Stimulated activated CD4-positive, alpha-beta T cell treated with anti-CD3 and anti-CD28 coated beads, Interleukin-12 subunit alpha, Interleukin-12 subunit beta, amount 100 ng/mL, for 48 hours (primary cell): ENCODE results near the gene TACC3.

Experiments used
- DNase-seq, 3 donors: peaks; one replicate each; pipeline ENCODE4 v3.0.0-alpha.2; 2020; ENCODE audit warnings: low read depth in 2 of 3, low spot score in 1 of 3

Gene TACC3

GRCh38 chr4:1758306-1759121 is 37.2 kb downstream of the TACC3 start:
- no peak for DNase-seq

- DNase-seq: no peak
Observed at GRCh38 chr4:1759170-1759817, 38.0 kb downstream of the TACC3 start.

GRCh38 chr4:1759818-1760223 is 38.5 kb downstream of the TACC3 start:
- no peak for DNase-seq

- no peak for DNase-seq
Observed at GRCh38 chr4:1760521-1761071, 39.3 kb downstream of the TACC3 start.

- no peak for DNase-seq
Observed at GRCh38 chr4:1761130-1761689, 39.9 kb downstream of the TACC3 start.

GRCh38 chr4:1762264-1763010 is 41.1 kb downstream of the TACC3 start:
- DNase-seq: no peak

GRCh38 chr4:1763070-1763549 is 41.8 kb downstream of the TACC3 start:
- no peak for DNase-seq

GRCh38 chr4:1763550-1764080 is 42.3 kb downstream of the TACC3 start:
- no peak for DNase-seq

- no peak for DNase-seq
Observed at GRCh38 chr4:1764670-1765069, 43.3 kb downstream of the TACC3 start.

GRCh38 chr4:1765409-1766072 is 44.2 kb downstream of the TACC3 start:
- no peak for DNase-seq

- no peak for DNase-seq
Observed at GRCh38 chr4:1766106-1767060, 45.1 kb downstream of the TACC3 start.

GRCh38 chr4:1767061-1767769 is 45.9 kb downstream of the TACC3 start:
- DNase-seq: no peak

- DNase-seq: peak in 1 of 3 donors; percentile 28
Observed at GRCh38 chr4:1767770-1768366, 46.5 kb downstream of the TACC3 start.

- no peak for DNase-seq
Observed at GRCh38 chr4:1768367-1769034, 47.2 kb downstream of the TACC3 start.

- DNase-seq: no peak
Observed at GRCh38 chr4:1769692-1770091, 48.4 kb downstream of the TACC3 start.

- DNase-seq: no peak
Observed at GRCh38 chr4:1770245-1770644, 48.9 kb downstream of the TACC3 start.

- DNase-seq: no peak
Observed at GRCh38 chr4:1770791-1771231, 49.5 kb downstream of the TACC3 start.
